GOT3 (cell line): ENCODE data around the gene KSR2.

Experiments used
- DNase-seq: peaks from one replicate; lab custom pipeline; 2025; ENCODE audit warnings: mixed read lengths; lab: John Stamatoyannopoulos, UW

KSR2 gene

GRCh38 chr12:117404203-117404853 is 564.5 kb downstream of the KSR2 start:
- no peak for DNase-seq

- DNase-seq = no peak
These were observed 565.1 kb downstream of the KSR2 start for GRCh38 chr12:117403586-117404139.
